Measurements from ENCODE around the gene CYFIP1.

DNA sequence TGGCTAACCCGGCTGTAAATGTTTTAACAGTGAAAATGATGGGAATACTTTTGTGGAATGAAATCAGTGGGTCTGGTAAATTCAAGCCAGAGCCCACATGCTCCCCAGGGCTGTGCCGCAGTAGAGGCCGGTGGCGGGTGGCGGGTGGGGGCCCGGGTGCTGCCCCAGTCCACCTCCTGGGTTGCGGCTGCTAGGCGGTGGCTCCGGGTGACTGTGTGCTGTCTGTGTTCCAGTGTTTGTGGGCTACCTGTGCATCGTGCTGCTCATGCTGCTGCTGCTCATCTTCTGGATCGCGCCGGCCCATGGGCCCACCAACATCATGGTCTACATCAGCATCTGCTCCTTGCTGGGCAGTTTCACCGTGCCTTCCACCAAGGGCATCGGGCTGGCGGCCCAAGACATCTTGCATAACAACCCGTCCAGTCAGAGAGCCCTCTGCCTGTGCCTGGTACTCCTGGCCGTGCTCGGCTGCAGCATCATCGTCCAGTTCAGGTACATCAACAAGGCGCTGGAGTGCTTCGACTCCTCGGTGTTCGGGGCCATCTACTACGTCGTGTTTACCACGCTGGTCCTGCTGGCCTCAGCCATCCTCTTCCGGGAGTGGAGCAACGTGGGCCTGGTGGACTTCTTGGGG lies 156.6 kb downstream of the CYFIP1 start:
- TF ChIP-seq, protein P1, sequence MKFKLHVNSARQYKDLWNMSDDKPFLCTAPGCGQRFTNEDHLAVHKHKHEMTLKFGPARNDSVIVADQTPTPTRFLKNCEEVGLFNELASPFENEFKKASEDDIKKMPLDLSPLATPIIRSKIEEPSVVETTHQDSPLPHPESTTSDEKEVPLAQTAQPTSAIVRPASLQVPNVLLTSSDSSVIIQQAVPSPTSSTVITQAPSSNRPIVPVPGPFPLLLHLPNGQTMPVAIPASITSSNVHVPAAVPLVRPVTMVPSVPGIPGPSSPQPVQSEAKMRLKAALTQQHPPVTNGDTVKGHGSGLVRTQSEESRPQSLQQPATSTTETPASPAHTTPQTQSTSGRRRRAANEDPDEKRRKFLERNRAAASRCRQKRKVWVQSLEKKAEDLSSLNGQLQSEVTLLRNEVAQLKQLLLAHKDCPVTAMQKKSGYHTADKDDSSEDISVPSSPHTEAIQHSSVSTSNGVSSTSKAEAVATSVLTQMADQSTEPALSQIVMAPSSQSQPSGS (CRISPR knock-in tag; IDR thresholded peaks at IDR 0.05; ENCODE audit: borderline replicate concordance, low read depth), result no peak
- TF ChIP-seq, protein P2, sequence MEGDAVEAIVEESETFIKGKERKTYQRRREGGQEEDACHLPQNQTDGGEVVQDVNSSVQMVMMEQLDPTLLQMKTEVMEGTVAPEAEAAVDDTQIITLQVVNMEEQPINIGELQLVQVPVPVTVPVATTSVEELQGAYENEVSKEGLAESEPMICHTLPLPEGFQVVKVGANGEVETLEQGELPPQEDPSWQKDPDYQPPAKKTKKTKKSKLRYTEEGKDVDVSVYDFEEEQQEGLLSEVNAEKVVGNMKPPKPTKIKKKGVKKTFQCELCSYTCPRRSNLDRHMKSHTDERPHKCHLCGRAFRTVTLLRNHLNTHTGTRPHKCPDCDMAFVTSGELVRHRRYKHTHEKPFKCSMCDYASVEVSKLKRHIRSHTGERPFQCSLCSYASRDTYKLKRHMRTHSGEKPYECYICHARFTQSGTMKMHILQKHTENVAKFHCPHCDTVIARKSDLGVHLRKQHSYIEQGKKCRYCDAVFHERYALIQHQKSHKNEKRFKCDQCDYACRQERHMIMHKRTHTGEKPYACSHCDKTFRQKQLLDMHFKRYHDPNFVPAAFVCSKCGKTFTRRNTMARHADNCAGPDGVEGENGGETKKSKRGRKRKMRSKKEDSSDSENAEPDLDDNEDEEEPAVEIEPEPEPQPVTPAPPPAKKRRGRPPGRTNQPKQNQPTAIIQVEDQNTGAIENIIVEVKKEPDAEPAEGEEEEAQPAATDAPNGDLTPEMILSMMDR (IDR thresholded peaks at IDR 0.05), result no peak
- TF ChIP-seq, protein P3, sequence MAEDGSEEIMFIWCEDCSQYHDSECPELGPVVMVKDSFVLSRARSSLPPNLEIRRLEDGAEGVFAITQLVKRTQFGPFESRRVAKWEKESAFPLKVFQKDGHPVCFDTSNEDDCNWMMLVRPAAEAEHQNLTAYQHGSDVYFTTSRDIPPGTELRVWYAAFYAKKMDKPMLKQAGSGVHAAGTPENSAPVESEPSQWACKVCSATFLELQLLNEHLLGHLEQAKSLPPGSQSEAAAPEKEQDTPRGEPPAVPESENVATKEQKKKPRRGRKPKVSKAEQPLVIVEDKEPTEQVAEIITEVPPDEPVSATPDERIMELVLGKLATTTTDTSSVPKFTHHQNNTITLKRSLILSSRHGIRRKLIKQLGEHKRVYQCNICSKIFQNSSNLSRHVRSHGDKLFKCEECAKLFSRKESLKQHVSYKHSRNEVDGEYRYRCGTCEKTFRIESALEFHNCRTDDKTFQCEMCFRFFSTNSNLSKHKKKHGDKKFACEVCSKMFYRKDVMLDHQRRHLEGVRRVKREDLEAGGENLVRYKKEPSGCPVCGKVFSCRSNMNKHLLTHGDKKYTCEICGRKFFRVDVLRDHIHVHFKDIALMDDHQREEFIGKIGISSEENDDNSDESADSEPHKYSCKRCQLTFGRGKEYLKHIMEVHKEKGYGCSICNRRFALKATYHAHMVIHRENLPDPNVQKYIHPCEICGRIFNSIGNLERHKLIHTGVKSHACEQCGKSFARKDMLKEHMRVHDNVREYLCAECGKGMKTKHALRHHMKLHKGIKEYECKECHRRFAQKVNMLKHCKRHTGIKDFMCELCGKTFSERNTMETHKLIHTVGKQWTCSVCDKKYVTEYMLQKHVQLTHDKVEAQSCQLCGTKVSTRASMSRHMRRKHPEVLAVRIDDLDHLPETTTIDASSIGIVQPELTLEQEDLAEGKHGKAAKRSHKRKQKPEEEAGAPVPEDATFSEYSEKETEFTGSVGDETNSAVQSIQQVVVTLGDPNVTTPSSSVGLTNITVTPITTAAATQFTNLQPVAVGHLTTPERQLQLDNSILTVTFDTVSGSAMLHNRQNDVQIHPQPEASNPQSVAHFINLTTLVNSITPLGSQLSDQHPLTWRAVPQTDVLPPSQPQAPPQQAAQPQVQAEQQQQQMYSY (CRISPR knock-in tag; IDR thresholded peaks at IDR 0.05), result no peak
- TF ChIP-seq, protein P4, sequence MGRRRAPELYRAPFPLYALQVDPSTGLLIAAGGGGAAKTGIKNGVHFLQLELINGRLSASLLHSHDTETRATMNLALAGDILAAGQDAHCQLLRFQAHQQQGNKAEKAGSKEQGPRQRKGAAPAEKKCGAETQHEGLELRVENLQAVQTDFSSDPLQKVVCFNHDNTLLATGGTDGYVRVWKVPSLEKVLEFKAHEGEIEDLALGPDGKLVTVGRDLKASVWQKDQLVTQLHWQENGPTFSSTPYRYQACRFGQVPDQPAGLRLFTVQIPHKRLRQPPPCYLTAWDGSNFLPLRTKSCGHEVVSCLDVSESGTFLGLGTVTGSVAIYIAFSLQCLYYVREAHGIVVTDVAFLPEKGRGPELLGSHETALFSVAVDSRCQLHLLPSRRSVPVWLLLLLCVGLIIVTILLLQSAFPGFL (CRISPR knock-in tag; IDR thresholded peaks at IDR 0.05; ENCODE audit: borderline replicate concordance), result no peak
- TF ChIP-seq, protein P5, sequence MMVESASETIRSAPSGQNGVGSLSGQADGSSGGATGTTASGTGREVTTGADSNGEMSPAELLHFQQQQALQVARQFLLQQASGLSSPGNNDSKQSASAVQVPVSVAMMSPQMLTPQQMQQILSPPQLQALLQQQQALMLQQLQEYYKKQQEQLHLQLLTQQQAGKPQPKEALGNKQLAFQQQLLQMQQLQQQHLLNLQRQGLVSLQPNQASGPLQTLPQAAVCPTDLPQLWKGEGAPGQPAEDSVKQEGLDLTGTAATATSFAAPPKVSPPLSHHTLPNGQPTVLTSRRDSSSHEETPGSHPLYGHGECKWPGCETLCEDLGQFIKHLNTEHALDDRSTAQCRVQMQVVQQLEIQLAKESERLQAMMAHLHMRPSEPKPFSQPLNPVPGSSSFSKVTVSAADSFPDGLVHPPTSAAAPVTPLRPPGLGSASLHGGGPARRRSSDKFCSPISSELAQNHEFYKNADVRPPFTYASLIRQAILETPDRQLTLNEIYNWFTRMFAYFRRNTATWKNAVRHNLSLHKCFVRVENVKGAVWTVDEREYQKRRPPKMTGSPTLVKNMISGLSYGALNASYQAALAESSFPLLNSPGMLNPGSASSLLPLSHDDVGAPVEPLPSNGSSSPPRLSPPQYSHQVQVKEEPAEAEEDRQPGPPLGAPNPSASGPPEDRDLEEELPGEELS (CRISPR knock-in tag; IDR thresholded peaks at IDR 0.05), result no peak

Data from WTC11 (cell line).